Calu3 (cell line): ENCODE results near the gene VWC2. TPM values are rescaled to one million over a fixed set of nuclear protein-coding genes. Genes with fewer than 3 reads are reported as not detected.

ENCODE experiments used
- BruUV-seq: library from RNA; stranded (reverse); fragments of 400-500 nt; replicated peaks from 2 replicates; lab custom pipeline; 2021; lab: Mats Ljungman, UMichigan
- CTCF ChIA-PET: fragments of 300-600 bp; sonication (Branson Sonifier 250); formaldehyde crosslinking; loops from one replicate; lab custom pipeline; 2022; ENCODE audit warnings: antibody characterized with exemption; lab: Charles Lee
- DNase-seq: peaks from one replicate; pipeline ENCODE4 v3.0.0; 2022
- H3K27ac Mint-ChIP-seq: one replicate; pipeline ENCODE4 v1.8.0; 2022; ENCODE audit warnings: mixed read lengths; ENCODE audit not compliant: unreplicated experiment
- H3K27me3 Mint-ChIP-seq: one replicate; pipeline ENCODE4 v1.8.0; 2022; ENCODE audit warnings: mixed read lengths; ENCODE audit not compliant: unreplicated experiment
- H3K36me3 Mint-ChIP-seq: one replicate; pipeline ENCODE4 v1.8.0; 2022; ENCODE audit warnings: mild to moderate bottlenecking, moderate library complexity, mixed read lengths; ENCODE audit not compliant: insufficient read depth, unreplicated experiment
- H3K4me1 Mint-ChIP-seq: one replicate; pipeline ENCODE4 v1.8.0; 2022; ENCODE audit warnings: mild to moderate bottlenecking, low read depth, mixed read lengths; ENCODE audit not compliant: unreplicated experiment
- H3K4me3 Mint-ChIP-seq: one replicate; pipeline ENCODE4 v1.8.0; 2022; ENCODE audit warnings: mild to moderate bottlenecking, low read depth, moderate library complexity, mixed read lengths; ENCODE audit not compliant: unreplicated experiment
- H3K9me3 Mint-ChIP-seq: one replicate; pipeline ENCODE4 v1.8.0; 2022; ENCODE audit warnings: low read depth, mixed read lengths; ENCODE audit not compliant: unreplicated experiment
- intact Hi-C: fragments of 100-400 bp; cut with micrococcal nuclease; formaldehyde crosslinking; loops from one replicate; pipeline ENCODE4 v1.10.0; 2022; ENCODE audit not compliant: unreplicated experiment
- total RNA-seq: library from RNA; stranded (reverse); gene quantifications from 2 replicates; pipeline ENCODE4 v1.2.3, GENCODE V29; 2022
- TF ChIP-seq, protein P1 (sequence below): fragments of 200-600 bp; IDR thresholded peaks from one replicate; pipeline ENCODE4 v1.8.0; 2022; ENCODE audit warnings: antibody characterized with exemption; ENCODE audit not compliant: unreplicated experiment

The VWC2 gene
- total RNA-seq, 1 experiment from 2014 or later = not detected

DNA sequence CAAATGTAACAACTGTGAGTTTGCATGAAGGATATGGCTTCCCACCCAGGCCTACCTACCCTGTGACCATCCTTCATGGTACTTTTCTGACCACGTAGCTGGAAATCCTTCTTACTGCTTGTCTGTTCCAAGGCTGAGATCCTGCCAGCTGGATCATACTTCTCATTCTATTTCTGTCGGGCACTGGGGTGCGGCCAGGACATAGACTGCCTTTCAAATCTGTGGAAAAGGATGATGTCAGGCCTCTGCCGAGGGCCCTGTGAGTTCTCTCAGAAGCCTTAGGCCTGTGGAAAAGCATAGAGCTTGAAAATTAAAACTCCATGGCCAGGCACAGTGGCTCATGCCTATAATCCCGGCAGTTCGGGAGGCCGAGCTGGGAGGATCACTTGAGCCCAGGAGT lies 10.0 kb downstream of the VWC2 start:
- no peak overlapping the region for H3K27ac Mint-ChIP-seq
- no TSS peak for BruUV-seq
- intact Hi-C loops = no loop called here
- H3K27me3 Mint-ChIP-seq = no peaks in the 10 kb centered on the region
- no peak for DNase-seq
- TF ChIP-seq, protein P1, sequence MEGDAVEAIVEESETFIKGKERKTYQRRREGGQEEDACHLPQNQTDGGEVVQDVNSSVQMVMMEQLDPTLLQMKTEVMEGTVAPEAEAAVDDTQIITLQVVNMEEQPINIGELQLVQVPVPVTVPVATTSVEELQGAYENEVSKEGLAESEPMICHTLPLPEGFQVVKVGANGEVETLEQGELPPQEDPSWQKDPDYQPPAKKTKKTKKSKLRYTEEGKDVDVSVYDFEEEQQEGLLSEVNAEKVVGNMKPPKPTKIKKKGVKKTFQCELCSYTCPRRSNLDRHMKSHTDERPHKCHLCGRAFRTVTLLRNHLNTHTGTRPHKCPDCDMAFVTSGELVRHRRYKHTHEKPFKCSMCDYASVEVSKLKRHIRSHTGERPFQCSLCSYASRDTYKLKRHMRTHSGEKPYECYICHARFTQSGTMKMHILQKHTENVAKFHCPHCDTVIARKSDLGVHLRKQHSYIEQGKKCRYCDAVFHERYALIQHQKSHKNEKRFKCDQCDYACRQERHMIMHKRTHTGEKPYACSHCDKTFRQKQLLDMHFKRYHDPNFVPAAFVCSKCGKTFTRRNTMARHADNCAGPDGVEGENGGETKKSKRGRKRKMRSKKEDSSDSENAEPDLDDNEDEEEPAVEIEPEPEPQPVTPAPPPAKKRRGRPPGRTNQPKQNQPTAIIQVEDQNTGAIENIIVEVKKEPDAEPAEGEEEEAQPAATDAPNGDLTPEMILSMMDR = no peak
- H3K9me3 Mint-ChIP-seq = peaks cover 8% of the 10 kb centered on the region
- no peaks in the 10 kb centered on the region for H3K36me3 Mint-ChIP-seq
- CTCF ChIA-PET = no interaction called here
- H3K4me3 Mint-ChIP-seq = no peak overlapping the region
- H3K4me1 Mint-ChIP-seq = no peaks in the 10 kb centered on the region

DNA sequence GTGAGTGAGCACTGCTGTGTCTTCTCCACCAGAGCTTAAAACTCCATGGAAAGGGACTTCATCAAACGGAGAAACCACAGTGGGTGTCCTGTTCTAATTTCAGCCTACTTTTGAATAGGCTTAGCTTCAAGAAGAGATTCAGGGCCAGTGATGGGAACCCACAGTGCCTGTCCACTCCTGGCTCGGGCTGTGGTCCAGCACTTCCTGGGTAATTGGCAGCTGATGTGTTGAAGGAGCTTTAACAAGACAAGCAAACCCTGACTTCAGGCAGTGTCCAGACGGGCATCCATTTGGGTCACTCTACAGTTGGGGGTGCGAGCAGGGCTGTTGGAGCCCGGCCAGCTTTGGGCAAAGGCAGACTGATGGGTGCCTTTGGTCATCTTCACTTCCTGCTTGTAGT lies 14.5 kb downstream of the VWC2 start:
- no peak overlapping the region for H3K4me3 Mint-ChIP-seq
- H3K36me3 Mint-ChIP-seq = no peaks in the 10 kb centered on the region
- H3K27me3 Mint-ChIP-seq = no peaks in the 10 kb centered on the region
- BruUV-seq = no TSS peak
- DNase-seq = no peak
- peaks cover 8% of the 10 kb centered on the region for H3K9me3 Mint-ChIP-seq
- CTCF ChIA-PET = no interaction called here
- intact Hi-C loops = no loop called here
- TF ChIP-seq, protein P1 = no peak
- no peak overlapping the region for H3K27ac Mint-ChIP-seq
- no peaks in the 10 kb centered on the region for H3K4me1 Mint-ChIP-seq

DNA sequence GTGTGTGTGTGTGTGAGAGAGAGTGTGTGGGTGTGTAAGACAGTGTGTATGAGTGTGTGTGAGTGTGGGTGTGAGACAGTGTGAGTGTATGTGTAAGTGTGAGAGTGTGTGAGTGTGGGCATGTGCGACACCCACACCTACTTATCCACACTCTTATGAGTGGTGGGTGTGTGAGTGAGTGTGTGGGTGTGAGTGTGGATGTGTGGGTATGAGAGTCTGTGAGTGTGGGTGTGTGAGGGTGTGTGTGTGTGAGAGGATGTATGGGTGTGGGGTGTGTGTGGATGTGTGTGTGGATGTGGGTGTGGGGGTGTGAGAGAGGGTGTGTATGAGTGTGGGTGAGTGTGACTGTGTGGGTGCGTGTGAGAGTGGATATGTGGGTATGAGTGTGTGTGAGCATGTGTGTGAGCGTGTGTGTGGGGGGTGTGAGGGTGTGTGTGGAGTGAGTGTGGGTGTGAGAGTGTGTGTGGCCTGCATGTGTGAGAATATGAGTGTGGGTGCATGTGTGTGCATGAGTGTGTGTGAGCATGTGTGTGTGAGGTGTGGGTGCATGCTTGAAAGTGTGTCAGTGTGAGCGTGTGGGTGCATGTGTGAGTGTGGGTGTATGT lies 15.1 kb downstream of the VWC2 start:
- TF ChIP-seq, protein P1 = no peak
- no peaks in the 10 kb centered on the region for H3K4me1 Mint-ChIP-seq
- peaks cover 8% of the 10 kb centered on the region for H3K9me3 Mint-ChIP-seq
- no peak for DNase-seq
- no peak overlapping the region for H3K4me3 Mint-ChIP-seq
- CTCF ChIA-PET = no interaction called here
- no peaks in the 10 kb centered on the region for H3K27me3 Mint-ChIP-seq
- BruUV-seq = no TSS peak
- no peak overlapping the region for H3K27ac Mint-ChIP-seq
- intact Hi-C loops = no loop called here
- H3K36me3 Mint-ChIP-seq = no peaks in the 10 kb centered on the region

DNA sequence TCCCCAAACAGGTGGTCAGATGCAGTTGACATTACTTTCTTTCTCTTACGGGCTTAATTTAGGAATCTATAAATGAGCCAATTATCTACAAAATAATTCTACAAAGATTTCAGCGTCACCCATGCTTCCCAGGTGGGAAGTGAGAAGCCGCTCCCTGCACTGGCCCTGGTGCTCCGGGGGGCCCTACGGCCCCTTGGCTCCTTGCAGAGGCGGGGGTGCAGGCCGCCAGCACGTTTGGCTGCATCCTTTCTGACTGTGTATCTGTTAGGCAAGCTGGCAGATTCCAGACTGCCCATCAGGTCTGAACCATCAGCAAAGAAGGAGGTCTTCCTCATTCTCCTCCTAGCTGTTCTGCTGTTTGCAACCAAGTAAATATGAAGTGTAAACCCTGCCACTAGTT lies 16.3 kb downstream of the VWC2 start:
- BruUV-seq = no TSS peak
- no peaks in the 10 kb centered on the region for H3K27me3 Mint-ChIP-seq
- no peaks in the 10 kb centered on the region for H3K4me1 Mint-ChIP-seq
- no peaks in the 10 kb centered on the region for H3K36me3 Mint-ChIP-seq
- no peak overlapping the region for H3K4me3 Mint-ChIP-seq
- CTCF ChIA-PET = no interaction called here
- H3K9me3 Mint-ChIP-seq = peaks cover 8% of the 10 kb centered on the region
- no peak for DNase-seq
- intact Hi-C loops = loop anchor here (2.0 to 5.0 kb wide), 2 partner anchors 307 to 787 kb away; no protein-coding TSS in a partner anchor
- TF ChIP-seq, protein P1 = no peak
- no peak overlapping the region for H3K27ac Mint-ChIP-seq
